Islet precursor cell (in vitro differentiated cells): ENCODE measurements around the gene WNT8B.

Source experiments
- DNase-seq: peaks from one replicate; pipeline ENCODE4 v3.0.0-alpha.2; 2018

WNT8B gene

DNA sequence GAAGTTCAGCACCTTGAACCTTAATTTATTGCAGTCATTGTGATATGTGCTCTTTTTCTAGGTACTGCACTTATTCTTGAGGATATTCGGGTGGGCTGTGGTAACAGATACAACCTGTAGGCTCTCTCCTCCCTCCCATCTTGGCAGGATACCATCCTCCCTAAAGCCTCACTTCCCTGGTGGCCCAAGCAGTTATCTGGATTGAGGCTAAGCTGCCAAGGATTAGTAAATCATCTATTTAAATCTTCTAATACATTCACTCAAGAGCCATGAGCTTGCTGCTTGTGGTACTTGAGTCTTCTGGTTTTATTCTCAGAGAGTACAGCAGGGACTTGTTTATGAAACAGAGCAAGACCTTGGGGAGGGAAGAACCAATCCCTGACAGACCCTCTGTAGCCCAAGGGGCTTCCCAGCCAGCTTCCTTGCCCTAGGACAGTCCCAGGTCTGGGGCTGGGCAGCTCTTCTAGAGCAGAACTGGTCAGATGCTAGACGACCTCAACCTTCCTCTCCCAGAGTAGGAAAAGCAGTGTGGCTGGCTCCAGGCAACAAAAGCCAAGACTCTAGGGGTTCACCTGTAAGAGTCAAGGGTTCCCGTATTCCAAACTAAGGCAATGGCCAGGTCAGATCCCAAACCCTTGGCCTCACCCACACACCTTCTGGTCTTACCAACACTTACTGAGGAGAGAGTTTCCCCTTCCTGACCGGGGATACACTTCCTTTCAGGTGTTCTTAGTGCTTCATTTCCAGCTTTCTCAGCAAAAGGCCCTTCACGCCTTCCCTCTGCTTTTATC is 21.3 kb downstream of the WNT8B start:
- DNase-seq = no peak

DNA sequence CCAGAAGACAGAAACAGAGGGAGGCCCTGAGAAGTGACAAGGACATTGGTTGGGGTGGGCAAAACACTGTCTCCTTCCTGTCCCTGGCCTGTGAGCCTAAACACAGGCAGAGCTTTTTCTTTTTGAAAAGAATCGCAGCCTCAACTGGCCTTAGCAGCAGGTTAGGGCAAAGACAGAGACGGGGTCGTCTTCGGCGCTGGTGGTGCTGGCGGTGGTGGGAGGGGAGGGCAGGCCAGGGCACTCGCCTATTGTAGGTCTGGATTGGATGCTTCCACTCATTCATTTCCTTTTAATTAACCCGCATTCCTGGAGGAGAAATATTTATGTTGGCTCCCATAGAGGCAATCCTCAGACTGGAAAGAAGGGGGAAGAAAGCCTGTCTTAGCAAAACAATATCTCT is 22.6 kb downstream of the WNT8B start:
- no peak for DNase-seq

DNA sequence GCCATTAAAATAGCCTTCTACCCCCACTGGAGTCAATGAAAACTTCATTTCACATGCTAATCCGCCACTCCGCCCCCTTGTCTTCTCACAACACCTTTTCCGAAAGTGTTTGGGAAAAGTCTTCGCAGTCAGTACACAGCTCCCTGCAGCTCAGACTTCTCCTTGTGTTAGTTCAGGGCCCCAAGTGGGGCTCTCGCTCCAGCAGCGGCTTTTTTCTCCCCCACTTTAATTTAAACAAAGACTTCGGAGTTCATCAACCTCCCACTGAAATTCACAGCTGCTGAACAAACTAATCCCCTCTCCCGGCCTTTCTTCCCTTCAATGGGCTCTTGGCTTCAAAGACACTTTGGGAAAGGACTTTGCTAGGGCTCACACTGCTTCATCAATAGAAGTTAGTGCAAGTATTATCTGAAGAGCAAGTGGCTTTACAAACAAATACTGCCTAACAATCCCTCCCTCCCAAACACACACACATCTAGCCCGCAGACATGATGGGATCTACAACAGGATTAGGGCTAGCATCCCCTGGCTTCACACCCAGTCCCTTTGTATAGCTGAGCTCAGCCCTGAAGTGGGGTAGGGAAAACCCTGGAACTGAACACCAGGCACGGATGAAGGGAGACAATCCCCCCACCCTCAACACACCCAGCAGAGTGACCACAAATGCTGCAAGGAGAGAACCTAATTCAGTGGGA is 23.1 kb downstream of the WNT8B start:
- DNase-seq = no peak

DNA sequence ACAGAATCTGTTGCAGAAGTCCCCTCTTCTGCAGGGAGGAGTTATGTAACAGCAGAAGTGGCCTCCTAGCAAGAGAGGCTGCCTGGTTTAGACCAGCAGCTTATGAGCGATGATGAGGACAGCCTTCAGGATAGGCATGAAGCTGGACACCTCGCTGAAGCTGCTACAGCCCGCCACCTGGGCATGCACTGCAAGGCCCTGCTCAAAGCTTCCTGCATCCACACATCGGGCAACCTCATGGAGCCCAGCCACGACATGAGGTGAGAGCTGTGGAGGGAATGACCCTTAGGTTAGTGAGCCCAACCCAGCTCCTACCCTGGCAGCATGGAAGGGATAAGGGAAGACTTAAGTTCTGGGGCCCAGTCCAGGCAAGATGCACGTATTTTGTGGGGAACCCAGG is 24.7 kb downstream of the WNT8B start:
- no peak for DNase-seq

DNA sequence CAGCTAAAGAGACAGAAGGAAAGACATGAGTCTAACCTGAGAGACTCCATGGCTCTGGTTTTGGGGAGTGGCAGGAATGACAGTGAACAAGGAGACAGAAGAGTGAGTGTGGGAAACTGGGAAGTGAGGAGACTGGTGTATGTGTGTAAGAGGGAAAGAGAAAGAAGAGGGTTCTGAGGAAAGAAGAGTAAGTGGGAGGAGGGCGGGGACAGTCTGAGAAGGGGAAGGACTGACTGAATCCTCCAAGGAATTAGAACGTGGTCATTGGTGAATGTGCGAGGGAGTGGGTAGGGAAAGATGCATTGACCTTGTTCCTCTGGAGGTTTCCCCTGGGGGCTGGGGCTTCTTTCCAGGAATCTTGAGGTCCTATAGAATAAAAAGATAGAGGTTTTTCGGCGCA is 26.6 kb downstream of the WNT8B start:
- DNase-seq = no peak

DNA sequence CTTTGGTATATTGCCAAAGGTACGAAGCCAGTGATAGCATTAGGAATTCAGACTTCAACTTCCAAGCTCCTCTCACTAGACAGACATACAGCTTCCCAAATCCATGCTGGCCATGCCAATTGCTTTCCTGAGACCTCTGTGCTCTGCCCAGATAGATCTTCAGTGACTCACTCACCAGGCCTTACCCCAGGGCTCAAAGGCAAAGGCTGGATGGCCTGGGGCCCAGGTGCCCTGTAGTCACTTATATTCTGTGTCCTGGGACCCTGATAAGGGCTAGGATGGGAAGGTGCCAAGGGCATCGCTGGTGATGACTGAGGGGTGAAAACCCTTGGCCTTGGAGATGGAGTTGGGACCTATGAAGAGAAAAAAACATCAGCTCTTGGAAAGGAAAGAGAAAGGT is 27.7 kb downstream of the WNT8B start:
- no peak for DNase-seq

DNA sequence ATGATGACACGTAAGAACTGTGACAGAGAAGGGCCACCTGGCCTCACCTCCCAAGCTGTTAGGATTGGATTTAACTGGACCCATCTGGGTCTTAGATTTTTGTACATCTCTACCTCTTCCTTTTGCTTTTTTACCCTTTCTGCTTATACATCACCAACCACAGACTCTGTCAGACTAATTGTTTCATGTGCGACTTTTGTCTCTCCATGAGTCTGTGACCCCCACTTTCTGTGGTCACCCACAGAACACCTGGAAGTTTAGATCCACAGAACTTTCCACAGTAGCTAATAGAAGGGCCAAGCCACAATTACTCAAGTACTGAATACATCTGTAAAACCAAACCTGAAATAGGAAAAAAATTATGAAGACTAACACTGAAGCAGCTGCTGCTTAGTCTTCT is 33.8 kb downstream of the WNT8B start:
- DNase-seq = no peak

DNA sequence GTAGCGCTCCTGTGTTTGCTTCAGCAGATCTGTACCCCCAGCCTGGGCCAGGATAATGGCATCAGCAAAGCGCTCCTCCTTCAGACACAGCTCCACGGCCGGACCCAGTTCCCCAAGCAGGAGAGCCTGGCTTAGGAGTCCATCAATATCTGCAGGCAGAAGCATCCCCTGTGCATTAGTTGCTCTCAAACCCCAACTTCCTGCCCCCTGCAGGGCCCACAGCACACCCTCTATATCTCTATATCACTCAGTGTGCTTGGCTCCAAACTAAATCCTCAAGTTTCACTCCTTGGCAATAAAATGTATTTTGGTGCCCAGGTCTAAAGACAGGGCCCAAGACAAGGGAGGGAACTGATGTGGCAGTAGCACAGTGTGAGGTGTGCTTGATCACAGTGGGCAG is 35.2 kb downstream of the WNT8B start:
- DNase-seq = no peak

DNA sequence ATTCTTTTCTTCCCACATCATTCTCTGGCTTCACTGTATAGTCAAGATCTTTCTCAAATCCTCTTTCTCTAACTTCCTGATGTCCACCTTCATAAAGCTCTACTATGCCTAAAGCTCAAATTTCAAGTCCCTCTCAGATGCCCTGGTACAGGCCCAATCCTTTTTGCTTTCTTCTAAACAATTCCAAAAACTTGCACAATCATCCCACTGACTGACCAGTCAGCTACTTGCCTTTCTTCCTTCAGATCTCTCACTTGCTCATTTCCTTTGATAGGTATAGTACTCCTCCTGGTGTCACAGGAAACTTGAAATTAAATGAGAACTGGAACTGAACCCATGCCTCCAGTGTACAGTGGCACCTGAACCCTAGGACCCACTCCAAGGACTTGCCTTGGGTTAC is 38.6 kb downstream of the WNT8B start:
- no peak for DNase-seq

DNA sequence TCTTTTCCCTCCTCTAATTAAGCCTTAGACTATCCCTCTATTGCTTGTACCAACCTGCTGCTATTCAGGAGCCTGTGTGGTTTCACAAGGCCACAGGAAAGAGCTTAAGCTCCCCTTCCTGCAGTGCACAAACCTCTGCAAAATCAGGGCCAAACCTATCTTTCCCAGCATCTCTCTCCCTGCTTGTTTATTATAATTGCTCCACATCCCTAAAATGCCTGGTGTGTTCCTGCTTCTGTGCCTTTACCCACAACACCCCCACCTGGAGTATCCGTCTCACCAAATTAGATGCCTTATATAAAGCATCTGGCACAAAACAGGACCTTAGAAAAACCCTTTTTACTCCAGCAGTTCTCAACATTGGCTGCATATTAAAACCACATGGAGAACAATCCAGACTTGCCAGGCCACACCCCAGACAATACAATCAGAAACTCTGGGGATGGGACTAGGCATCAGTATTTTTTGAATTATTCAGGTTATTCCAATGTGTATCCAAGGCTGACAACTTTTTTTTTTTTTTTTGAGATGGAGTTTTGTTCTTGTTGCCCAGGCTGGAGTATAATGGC is 40.2 kb downstream of the WNT8B start:
- DNase-seq = no peak

DNA sequence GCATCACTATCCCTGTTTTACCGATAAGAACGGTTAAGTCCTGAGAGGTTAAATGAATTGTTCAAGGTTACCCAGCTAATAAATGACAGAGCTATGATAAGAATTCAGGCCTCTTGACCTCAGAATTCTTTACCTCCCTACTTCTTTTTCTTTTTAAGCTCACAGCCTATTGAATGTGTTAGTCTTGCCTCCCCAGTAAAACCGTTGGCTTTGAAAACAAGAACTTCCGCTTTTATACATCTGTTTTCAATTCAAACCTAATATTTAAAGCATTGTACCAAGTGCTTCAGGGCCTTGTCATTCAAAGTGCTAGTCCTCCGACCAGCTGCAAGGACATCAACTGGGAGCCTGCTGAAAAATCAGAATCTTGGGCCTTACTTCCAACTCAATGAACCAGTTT is 41.3 kb downstream of the WNT8B start:
- DNase-seq = no peak

DNA sequence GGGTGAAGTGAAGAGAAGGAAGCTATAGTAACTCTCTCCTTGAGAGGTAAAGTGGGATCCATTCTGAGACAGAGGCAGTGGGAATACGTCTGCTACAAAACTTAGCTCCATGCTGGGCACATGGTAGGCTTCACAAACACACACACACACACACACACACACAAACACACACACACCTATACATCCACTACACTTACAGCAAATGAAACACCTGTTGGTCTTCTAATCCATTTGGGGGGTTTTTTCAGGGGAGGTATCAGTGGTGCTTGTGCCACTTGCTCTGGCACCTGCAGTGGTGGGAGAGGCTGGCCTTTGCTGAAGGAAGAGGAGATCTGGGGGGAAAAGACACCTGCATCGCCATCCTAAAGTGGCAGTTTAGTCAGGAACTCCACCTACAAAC is 42.4 kb downstream of the WNT8B start:
- DNase-seq = no peak

DNA sequence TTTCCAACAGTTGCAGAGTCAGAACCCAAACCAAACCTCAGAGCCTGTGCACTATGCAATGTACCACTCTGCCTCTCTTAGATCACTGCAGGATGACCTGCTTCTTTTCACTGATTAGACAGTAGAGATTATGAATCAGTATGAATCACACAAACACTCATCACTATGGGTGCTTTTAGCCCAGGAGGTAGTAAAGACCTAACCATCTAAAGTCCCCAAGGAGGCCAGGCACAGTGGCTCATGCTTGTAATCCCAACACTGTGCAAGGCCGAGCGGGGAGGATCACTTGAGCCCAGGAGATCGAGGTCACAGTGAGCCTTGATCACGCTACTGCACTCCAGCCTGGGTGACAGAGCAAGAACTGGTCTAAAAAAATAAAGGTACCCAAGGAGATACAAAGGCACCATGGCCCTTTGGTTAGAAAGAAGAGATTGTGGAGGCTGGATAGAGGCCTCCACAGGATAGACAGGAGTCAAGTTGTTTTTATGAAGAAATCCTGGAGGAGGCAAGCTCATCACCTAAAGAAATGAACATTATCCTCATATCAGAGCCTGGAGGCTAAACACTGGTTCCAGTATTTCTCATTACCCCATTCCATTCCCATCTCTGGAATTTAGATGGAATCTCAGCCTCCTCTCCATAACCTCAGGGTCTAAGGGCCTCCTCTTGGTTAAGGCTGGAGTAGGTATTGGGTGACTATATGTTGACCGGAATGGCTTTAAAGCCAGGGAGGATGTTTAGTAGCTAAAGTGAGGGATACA is 44.0 kb downstream of the WNT8B start:
- DNase-seq = no peak

DNA sequence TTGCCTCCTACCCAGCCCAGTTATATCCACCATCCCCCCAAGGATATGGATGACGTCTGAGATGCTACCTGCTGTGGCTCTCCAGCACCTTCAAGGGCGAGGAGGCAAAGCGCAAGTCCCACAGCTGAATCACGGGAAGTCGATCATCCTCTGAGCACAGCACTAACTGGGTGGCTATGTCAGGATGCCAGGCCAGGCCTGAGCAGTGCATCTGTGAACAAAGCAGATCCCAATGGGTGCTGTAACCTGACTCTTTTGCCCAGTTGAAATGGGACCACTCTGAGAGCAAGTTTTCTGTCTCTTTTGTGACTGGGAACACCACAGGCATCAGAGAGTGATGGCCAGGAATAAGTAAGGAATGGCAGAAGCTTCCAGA is 44.5 kb downstream of the WNT8B start:
- DNase-seq = no peak

DNA sequence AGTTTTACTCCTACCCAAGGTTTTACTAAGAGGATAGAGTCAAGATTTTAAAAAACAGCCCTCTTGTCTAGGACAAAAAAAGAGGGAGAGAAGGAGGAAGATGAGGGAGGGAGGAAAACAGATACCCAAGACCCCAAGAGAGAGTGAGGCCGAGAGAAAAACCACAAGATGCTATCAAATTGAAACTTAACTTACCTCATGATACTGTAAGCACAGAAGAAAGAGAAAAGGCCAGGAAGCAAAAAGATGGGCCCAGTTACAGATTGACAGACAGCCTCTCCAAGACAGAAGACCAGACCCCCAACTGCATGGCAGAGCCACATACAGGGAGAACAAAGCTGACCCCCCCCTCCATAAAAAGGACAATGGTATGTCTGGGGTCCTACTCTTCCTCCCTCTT is 45.5 kb downstream of the WNT8B start:
- no peak for DNase-seq

DNA sequence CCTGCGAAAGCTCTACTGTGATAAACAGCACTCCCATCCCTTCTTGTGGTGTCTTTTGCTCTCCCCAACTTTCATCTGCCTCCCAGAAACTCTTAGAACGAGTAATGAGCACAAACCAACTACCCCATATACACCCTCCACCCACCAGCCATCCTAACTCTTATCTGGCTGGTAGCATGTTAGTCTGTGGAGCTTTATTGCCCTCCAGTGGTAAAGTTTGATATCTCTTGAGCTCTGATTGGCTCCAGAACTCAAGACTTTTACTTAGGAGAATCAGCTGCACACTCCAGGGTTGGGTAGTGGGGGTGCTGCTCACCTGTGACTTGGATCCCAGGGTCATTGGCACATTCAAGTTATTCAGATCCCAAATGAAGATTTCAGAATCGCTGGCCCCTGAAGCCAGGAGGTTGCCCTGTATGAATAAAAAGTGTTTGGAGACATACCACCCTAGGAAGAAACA is 45.9 kb downstream of the WNT8B start:
- DNase-seq = peak; percentile 62

DNA sequence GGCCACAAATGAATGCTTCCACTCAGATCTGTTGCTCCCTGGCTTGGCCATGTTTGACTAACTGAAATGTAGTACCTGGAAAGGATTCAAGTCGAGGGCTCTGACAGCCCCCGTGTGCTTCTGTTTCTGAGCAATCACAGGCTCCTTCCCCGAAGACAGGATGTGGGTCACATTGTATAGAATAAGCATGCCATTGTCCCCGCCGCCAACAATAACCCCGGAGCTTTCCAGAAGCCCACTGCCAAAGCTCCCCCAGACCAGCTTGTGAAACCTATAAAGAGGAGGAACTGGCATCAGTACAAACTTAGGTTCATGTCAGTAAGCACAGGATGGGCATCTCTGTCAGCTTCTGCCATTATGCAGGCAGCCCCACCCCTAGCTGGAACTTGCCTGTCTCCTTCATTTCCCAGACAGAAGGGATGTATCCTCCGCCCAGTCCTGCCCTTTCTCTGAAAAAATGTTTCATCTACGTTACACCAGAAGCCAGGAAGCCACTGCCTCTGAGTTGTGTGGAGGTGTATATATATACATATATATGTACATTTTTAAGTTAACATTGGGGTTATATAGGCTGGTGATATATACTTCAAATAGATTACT is 46.5 kb downstream of the WNT8B start:
- DNase-seq = no peak

DNA sequence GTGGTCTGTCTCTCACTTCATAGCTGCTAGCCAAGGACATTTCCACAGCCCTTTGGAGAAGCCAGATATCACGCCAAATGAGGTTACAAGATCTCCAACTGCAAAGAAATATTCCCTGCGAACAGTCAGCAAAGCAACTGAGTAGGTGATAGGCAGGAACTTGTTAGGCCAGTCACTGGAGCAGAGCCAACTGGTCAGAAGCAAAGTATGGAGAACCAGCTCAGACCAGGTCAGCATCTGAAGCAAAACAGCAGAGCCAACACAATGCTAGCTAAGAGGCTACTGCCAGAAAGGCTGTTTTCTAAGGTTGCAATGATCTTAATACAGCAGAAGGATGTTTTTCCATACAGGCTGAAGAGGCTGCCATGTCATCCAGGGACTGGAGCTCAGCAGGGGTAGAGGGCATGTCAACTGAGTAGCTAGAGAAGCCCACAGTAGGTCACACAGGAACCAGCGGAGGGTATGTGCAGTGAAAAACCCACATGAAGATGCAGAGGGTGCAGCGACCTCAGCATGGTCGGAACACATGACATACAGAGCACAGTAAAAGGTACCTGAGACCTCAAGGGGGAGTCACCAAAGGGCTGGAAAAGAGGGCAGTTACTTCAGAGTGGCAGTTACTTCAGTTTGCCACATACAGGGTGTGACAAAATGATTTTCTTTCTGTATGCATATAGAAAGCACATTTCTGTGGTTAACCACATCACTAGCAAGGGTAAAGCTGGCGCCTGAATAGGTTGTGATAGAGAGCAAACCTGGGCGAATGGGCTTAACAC is 47.9 kb downstream of the WNT8B start:
- DNase-seq = no peak

DNA sequence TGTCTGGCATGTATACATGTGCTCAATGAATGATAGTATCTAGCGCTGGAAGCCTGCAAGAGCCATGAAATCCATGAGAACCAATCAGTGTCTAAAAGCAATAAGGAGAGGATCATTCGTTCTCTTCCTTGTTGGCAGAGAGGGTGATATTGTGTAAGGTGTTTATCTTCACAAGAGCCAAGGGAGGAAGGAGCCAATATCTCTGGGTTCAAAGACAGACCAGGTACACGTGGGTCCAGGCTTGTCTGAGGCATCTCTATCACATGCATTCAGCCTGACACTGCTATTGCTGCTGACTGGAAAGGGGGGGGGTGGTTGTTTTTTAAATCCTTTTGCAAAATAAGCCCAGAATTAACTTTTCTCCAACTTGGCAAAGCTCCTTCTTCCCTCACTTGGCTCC is 52.8 kb downstream of the WNT8B start:
- no peak for DNase-seq

DNA sequence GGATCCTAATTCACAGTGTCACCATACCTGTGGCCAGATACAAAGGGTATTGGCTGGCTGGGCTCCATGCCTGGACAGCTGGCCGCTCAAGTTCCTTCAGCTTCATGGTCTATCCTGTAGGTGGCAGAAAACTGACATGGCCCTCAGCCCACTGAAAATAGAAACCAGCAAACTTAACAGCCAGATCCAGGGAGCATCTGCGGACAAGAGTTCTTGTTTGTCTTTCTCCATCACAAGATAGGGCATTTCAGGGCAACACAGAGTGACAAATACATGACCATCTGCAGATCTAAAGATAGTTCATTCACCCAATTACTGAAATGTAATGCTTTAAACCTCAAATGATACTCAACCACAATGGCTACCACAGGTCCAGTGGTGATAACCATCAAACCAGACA is 54.0 kb downstream of the WNT8B start:
- no peak for DNase-seq

DNA sequence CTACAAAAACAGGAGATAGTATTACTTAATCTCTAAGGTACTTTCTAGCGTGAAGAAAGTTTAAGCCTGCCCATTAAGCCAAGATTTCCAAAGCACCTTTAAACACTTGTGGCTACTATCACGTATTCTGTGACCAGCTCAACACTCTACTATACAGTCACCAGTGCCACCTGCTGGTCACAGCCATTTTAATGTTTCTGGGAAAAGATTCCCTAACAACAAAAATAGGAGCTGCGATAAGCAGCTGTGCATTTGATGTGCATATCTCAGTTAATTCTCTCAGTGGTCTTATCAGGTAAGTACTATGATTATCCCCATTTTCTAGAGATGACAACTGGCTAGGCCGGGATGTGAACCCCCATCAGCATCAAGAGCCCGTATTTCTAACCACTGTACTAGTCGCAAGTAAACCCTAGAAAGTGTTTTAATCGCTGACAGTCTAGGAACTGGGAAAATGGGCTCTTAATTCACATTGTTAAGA is 56.0 kb downstream of the WNT8B start:
- DNase-seq = peak; percentile 73
